Lower lobe of right lung (tissue), 2 donors: Measurements from ENCODE around the gene PHF2. TPM values are rescaled to one million over a fixed set of nuclear protein-coding genes. Genes with fewer than 3 reads are reported as not detected.

Source experiments
- ATAC-seq, 2 donors: fragments of 200-7000 bp; cut with Tn5 transposase; one replicate each; pipeline ENCODE4 v1.9.1; 2020 to 2022; ENCODE audit warnings: mild to moderate bottlenecking in 2 of 2, moderate library complexity in 2 of 2
- DNase-seq: peaks from one replicate; pipeline ENCODE4 v3.0.0-alpha.2; 2020
- H3K27ac ChIP-seq: fragments of 200-600 bp; one replicate; pipeline ENCODE4 v1.8.0; 2022
- H3K27me3 ChIP-seq: fragments of 200-600 bp; one replicate; pipeline ENCODE4 v1.8.0; 2022; ENCODE audit warnings: low read depth
- H3K36me3 ChIP-seq: fragments of 200-600 bp; one replicate; pipeline ENCODE4 v1.8.0; 2022; ENCODE audit warnings: mild to moderate bottlenecking
- H3K4me1 ChIP-seq: fragments of 200-600 bp; one replicate; pipeline ENCODE4 v1.8.0; 2022
- H3K4me3 ChIP-seq: fragments of 200-600 bp; one replicate; pipeline ENCODE4 v1.8.0; 2022; ENCODE audit warnings: mild to moderate bottlenecking
- H3K9me3 ChIP-seq: fragments of 200-600 bp; one replicate; pipeline ENCODE4 v1.8.0; 2022
- CTCF ChIP-seq: fragments of 200-600 bp; IDR thresholded peaks from one replicate; pipeline ENCODE4 v1.8.0; 2022; ENCODE audit warnings: antibody characterized with exemption, mild to moderate bottlenecking
- intact Hi-C: fragments of 100-400 bp; cut with DNase I; formaldehyde crosslinking; loops from one replicate; pipeline ENCODE4 v1.11.0; 2022
- total RNA-seq: library from RNA; stranded (reverse); fragmentation: NEBNext Ultra II Directional; extraction: Animal tissue kit (Norgen Biotek cat#: 25700); gene quantifications from one replicate; pipeline ENCODE4 v1.2.1, GENCODE V29; 2021
- donor health status: DM: no; HTN: yes; CAD: no; lungs with severe emphysema.

Gene PHF2
- total RNA-seq, 1 donor from 2014 or later, result 39.1 TPM

GRCh38 chr9:93682155-93682968 is 106.0 kb downstream of the PHF2 start:
- no peaks in the 10 kb centered on the region for H3K9me3 ChIP-seq
- H3K27me3 ChIP-seq, result no peaks in the 10 kb centered on the region
- no peaks in the 10 kb centered on the region for H3K36me3 ChIP-seq
- H3K4me3 ChIP-seq, result no peak overlapping the region
- TF ChIP-seq CTCF, result peak; percentile 73
- ATAC-seq (peak; percentile 66 to 77), DNase-seq (peak; percentile 67)
- no peaks in the 10 kb centered on the region for H3K4me1 ChIP-seq
- intact Hi-C loops, result loop anchor here (10.0 kb wide), 1 partner anchor 282 kb away; no protein-coding TSS in a partner anchor
- H3K27ac ChIP-seq, result no peak overlapping the region

GRCh38 chr9:93683331-93684134 is 107.1 kb downstream of the PHF2 start:
- Histone ChIP-seq H3K27ac (no peak overlapping the region), H3K36me3 (no peaks in the 10 kb centered on the region), H3K4me3 (no peak overlapping the region), H3K27me3 (no peaks in the 10 kb centered on the region), H3K9me3 (peaks cover 3% of the 10 kb centered on the region), H3K4me1 (no peaks in the 10 kb centered on the region)
- intact Hi-C loops, result loop anchor here (10.0 kb wide), 1 partner anchor 281 kb away; no protein-coding TSS in a partner anchor
- no peak for TF ChIP-seq CTCF
- no peak for DNase-seq
- ATAC-seq, result no peak

GRCh38 chr9:93684161-93684765 is 107.9 kb downstream of the PHF2 start:
- H3K4me1 ChIP-seq, result no peaks in the 10 kb centered on the region
- no peaks in the 10 kb centered on the region for H3K27me3 ChIP-seq
- H3K36me3 ChIP-seq, result no peaks in the 10 kb centered on the region
- no peak overlapping the region for H3K27ac ChIP-seq
- no peak for TF ChIP-seq CTCF
- intact Hi-C loops, result loop anchor here (10.0 kb wide), 1 partner anchor 281 kb away; no protein-coding TSS in a partner anchor
- ATAC-seq, result no peak
- peaks cover 10% of the 10 kb centered on the region for H3K9me3 ChIP-seq
- no peak for DNase-seq
- no peak overlapping the region for H3K4me3 ChIP-seq

GRCh38 chr9:93684806-93685543 is 108.6 kb downstream of the PHF2 start:
- ATAC-seq (no peak), DNase-seq (no peak)
- no peak overlapping the region for H3K4me3 ChIP-seq
- H3K27ac ChIP-seq, result no peak overlapping the region
- no peak for TF ChIP-seq CTCF
- intact Hi-C loops, result loop anchor here (10.0 kb wide), 1 partner anchor 280 kb away; no protein-coding TSS in a partner anchor
- no peaks in the 10 kb centered on the region for H3K36me3 ChIP-seq
- no peaks in the 10 kb centered on the region for H3K4me1 ChIP-seq
- peaks cover 17% of the 10 kb centered on the region for H3K9me3 ChIP-seq
- H3K27me3 ChIP-seq, result no peaks in the 10 kb centered on the region
